Activated CD8-positive, alpha-beta memory T cell treated with anti-CD3 and anti-CD28 coated beads for 4 hours (primary cell): ENCODE measurements around the gene TEKT2.

ENCODE experiments used
- DNase-seq, 2 donors: peaks; one replicate each; pipeline ENCODE4 v3.0.0-alpha.2; 2020; ENCODE audit warnings: low read depth in 2 of 2

TEKT2 gene

GRCh38 chr1:36083635-36084496 lies at the start of gene TEKT2:
TEKT2 (plus strand) TSS chr1:36084094; CDS start chr1:36084922, 828 bp downstream.
- DNase-seq: no peak

DNA sequence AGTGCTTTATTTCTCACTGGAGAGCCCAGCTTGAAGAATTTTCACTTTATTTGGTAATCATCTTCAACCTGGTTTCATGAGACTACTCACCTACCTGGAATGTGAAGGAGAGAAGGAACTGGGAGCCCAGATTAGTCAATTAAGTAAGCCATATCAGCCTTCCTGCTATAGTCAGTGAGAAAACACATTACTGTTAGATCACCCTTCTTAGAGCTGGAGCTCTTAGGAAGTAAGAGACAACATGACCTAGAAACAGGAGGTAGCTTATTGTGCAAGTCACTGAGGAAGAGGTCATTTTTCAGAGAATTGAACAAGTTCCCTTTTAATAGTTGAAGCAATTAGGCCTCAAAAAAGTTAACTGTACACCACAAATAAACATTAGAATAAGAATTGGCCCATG lies 49.2 kb upstream of the TEKT2 start:
- no peak for DNase-seq

GRCh38 chr1:36035154-36035553 lies 48.7 kb upstream of the TEKT2 start:
- DNase-seq: no peak

DNA sequence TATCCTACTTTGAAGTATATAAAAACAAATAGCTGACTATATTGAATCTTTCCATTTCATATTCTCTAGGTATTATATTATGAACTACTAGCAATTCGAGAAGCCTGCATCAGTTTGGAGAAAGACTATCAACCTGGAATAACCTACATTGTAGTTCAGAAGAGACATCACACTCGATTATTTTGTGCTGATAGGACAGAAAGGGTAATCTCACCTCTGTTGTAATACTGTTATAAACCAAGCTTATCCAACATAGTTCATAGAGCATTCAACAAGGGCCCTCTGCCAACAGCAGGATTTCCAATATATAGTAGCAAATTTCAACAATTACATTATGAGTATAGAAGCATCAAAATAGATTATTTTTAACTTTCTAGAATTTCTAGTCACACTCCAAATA lies 43.7 kb upstream of the TEKT2 start:
- DNase-seq: no peak

DNA sequence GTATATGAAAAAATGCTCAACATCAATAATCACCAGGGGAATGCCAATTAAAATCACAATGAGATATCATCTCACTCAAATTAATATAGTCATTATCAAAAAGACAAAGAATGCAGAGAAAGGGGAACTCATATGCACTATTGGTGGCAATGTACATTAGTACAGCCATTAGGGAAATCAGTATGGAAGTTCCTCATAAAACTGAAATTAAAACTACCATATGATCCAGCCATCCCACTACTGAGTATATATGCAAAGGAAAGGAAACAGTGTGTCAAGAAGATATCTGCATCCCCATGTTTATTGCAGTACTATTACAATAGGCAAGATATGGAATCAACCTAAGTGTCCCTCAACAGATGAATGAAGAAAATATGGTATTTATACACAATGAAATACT lies 32.1 kb upstream of the TEKT2 start:
- DNase-seq: no peak

DNA sequence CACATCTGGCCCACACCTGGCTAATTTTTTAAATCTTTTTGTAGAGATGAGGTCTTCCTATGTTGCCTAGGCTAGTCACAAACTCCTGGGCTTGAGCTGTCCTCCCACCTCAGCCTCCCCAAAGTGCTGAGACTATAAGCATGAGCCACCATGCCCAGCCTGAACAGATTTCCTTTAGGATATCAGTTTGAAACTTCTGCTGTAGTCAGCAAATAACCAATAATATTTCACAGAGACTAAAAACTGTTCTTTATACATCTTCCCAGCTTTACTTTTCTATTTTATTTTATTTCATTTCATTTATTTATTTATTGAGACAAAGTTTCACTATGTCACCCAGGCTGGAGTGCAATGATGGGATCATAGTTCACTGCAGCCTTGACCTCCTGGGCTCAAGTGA lies 29.9 kb upstream of the TEKT2 start:
- DNase-seq: no peak

GRCh38 chr1:36055706-36056105 lies 28.2 kb upstream of the TEKT2 start:
- DNase-seq: no peak

GRCh38 chr1:36062315-36062714 lies 21.6 kb upstream of the TEKT2 start:
- no peak for DNase-seq

- DNase-seq: no peak
Observed at GRCh38 chr1:36067871-36068270, 16.0 kb upstream of the TEKT2 start.

DNA sequence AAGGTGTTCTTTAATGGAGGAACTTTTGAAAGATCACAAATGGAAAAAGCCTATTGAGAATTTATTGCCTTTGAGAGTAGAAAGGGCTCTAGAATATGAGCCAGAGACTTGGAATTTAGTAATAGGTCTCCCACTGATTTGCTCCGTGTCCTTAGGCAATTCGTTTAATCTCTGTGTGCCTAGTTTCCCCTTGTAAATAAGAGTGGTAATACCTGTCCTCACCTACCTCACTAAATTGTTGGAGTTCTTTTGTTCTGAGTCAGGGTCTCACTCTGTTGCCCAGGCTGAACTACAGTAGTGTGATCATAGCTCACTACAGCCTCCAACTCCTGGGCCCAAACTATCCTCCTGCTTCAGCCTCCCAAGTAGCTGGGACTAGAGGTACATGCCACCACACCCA lies 15.0 kb upstream of the TEKT2 start:
- no peak for DNase-seq

- DNase-seq: no peak
Observed at GRCh38 chr1:36070349-36070748, 13.5 kb upstream of the TEKT2 start.

DNA sequence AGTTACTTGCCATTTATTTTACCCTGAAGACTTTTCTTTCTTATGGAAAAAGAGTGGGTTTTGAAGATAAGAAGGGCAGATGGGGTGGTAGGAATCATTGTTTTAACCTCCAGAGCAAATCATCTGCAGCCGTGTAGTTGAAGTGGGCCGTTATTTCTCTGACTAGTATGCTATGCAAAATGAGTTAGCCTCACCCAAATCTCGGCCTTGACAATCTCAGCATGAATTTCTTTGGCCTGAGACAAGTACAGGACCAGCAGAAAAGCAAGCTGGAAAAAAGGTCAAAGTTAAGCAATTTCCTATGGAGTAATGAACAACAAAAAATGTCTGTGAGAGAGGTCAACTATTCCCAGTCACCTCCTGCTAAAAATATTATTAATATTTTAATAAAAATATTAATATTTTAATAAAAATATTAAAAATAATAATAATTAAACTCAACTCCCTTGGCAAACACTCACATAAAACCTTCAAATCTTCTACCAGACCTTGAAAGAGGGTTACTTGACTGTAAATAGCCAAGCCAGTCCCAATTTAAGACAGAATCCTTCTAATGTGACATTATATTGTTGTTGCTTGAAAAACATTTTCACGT lies 6.8 kb upstream of the TEKT2 start:
- no peak for DNase-seq

DNA sequence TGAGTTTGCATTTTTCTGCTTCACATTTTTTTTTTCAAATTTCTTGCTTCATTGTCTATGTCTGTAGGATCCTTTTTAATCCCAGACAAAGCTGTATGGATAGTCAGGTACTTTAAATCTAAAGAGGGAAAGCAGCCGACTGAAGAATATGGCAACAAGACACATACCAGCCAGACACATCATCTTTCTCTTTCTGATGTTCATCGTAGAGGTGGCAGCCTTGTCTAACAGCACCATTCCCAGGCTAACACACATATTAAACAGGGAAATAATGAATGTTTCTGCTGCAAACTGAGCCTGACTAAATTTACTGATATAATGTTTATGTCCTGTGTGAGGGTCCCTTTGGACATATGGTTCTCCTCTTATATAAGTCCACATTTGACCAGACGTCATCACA lies 3.7 kb upstream of the TEKT2 start:
- no peak for DNase-seq

DNA sequence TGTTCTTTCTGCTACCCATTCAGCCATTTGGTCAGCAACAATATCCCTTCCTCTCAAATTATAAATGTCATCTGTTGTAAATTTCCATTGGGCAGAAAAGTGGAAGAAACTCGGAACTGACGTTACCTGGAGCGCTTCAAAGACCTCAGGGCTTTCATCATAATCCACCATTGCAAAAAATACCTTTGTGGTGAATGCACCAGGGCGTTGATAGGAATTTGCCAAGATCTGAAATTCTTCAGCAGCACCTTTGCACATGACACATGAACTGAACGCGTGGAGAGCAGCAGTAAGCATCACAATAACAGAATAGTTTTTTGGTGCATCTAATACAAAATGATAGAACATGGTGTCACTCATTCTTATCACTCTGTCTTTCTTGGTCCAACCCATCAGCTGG lies 3.1 kb upstream of the TEKT2 start:
- no peak for DNase-seq

GRCh38 chr1:36081926-36082485 lies 1.9 kb upstream of the TEKT2 start:
- no peak for DNase-seq

DNA sequence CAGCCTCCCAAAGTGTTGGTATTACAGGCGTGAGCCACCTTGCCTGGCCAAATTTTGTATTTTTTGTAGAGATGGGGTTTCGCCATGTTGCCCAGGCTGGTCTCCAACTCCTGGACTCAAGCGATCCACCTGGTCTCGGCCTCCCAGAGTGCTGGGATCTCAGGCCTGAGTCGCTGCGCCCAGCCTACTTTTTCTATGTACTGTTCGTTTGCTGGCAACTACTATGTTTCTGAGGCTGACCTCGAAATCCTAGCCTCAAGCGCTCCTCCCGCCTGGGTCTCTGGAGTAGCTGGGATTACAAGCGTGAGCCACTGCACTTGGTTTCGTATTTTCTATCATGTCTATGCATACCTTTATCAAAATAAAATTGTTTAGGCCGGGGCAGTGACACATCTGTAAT lies 675 bp upstream of the TEKT2 start:
- DNase-seq: no peak

DNA sequence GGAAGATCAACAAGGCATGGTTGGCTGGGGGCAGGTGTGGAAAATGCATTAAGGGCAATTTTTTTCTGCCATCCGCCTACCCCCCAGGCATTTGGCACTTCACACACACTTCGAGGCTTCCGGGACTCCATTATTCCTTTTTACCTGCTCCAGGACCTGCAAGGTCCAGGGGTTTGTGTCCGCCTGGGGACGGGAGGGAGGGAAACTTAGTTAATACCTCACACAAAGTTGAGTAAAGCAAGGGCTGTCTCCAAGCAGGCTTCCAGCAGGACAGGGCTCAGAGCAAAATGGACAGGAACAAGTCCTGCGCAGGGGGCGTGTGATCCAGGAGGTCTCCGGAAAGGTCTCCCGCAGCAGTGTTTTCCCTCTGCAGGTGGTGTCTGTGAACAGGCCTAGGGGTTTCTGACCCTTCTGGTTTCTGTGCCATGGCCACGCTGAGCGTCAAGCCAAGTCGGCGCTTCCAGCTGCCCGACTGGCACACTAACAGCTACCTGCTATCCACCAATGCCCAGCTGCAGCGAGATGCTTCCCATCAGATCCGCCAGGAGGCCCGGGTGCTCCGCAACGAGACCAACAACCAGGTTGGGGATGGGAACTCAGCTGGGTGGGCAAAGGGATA lies 712 bp downstream of the TEKT2 start:
- DNase-seq: no peak

GRCh38 chr1:36085126-36085525 lies 1.2 kb downstream of the TEKT2 start:
- DNase-seq: no peak

DNA sequence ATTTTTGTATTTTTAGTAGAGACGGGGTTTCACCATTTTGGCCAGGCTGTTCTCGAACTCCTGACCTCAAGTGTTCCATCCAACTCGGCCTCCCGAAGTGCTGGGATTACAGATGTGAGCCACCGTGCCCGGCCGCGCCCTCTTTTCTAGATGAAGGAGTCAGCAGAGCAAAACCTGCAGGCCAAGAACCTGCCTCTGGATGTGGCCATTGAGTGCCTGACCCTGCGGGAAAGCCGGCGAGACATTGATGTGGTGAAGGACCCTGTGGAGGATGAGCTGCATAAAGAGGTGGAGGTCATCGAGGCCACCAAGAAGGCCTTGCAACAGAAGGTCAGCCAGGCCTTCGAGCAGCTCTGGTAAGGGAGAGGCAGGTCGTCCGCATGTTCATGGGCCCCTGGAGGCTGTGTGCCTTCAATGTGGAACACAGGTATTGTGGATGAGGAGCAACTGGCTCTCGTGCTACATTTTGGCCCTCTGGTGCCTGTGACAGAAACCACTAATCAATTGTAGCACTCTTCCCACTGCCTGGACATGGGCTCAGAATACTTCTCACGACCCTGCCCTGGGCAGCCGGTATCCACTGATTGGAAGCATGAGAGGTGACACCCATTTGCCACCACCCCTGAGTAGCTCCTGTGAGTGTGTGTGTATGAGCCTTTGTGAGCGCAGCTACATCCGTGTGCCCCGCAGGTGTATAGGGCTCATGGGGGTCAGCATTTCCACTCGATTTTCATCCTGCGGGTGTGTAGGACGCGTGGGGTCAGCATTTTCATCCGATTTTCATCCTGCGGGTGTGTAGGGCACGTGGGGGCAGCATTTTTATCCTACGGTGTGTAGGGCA lies 2.0 kb downstream of the TEKT2 start:
- DNase-seq: no peak

- no peak for DNase-seq
Observed at GRCh38 chr1:36086529-36087232, 2.8 kb downstream of the TEKT2 start.
